ENCODE results near the gene TRANK1. TPM values are rescaled to one million over a fixed set of nuclear protein-coding genes. Genes with fewer than 3 reads are reported as not detected.

The TRANK1 gene
- polyA plus RNA-seq, 1 experiment = 22.4 TPM

DNA sequence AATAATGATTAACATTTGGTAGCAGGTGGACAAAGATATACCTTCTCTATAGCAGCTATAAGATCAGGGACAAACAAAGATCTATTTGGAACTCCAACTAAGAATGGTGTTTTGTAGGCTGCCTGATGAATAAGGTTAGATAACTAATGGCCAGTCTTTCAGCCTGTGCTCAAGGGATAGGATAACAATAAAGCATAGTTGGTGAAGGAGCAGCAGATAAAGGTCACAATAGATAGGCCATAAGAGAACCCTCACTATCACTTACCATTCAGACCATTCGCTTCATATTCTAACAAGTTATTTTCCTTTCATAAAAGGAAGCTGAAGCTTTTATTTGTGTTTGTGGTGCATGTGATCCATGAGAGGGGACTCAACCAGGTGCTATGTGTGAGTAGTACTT is 28.3 kb upstream of the TRANK1 start:
- TF ChIP-seq, protein P1, sequence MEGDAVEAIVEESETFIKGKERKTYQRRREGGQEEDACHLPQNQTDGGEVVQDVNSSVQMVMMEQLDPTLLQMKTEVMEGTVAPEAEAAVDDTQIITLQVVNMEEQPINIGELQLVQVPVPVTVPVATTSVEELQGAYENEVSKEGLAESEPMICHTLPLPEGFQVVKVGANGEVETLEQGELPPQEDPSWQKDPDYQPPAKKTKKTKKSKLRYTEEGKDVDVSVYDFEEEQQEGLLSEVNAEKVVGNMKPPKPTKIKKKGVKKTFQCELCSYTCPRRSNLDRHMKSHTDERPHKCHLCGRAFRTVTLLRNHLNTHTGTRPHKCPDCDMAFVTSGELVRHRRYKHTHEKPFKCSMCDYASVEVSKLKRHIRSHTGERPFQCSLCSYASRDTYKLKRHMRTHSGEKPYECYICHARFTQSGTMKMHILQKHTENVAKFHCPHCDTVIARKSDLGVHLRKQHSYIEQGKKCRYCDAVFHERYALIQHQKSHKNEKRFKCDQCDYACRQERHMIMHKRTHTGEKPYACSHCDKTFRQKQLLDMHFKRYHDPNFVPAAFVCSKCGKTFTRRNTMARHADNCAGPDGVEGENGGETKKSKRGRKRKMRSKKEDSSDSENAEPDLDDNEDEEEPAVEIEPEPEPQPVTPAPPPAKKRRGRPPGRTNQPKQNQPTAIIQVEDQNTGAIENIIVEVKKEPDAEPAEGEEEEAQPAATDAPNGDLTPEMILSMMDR (IDR thresholded peaks at IDR 0.05; ENCODE audit: low read depth, low read length) = no peak
- Histone ChIP-seq H3K4me3 (ENCODE audit: low read depth, low read length) (no peak overlapping the region), H3K27me3 (ENCODE audit: control insufficient read depth, insufficient read depth, low read length) (no peaks in the 10 kb centered on the region), H3K27ac (ENCODE audit: low read depth, low read length) (no peak overlapping the region), H3K9me3 (ENCODE audit: control insufficient read depth, insufficient read depth, low read length) (no peaks in the 10 kb centered on the region)
- CTCF ChIA-PET = interaction anchor here (0.5 to 7.1 kb wide), 4 partner anchors 10 to 54 kb away, joined by 3 to 49 read pairs (median 3); no protein-coding TSS in a partner anchor
- DNase-seq (ENCODE audit: low read depth, low spot score) = no peak
- POLR2A ChIA-PET = no interaction called here

DNA sequence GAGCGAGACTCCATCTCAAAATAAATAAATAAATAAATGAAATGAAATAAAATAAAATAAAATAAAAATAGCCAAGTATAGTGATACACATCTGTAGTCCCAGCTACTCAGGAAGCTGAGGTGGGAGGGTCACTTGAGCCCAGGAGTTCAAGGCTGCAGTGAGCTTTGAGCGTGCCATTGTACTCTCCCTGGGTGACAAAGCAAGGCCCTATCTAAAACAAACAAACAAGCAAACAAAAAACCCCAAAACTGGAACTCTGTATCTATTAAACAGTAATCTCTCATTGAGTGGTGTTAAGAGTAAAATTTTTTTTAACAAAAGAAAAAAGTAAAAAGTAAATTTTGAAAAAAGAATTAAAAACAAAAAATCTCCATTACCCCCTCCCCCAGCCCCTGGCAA is 27.3 kb upstream of the TRANK1 start:
- Histone ChIP-seq H3K27me3 (ENCODE audit: control insufficient read depth, insufficient read depth, low read length) (no peaks in the 10 kb centered on the region), H3K9me3 (ENCODE audit: control insufficient read depth, insufficient read depth, low read length) (no peaks in the 10 kb centered on the region), H3K27ac (ENCODE audit: low read depth, low read length) (no peak overlapping the region), H3K4me3 (ENCODE audit: low read depth, low read length) (no peak overlapping the region)
- POLR2A ChIA-PET = no interaction called here
- TF ChIP-seq, protein P1 (IDR thresholded peaks at IDR 0.05; ENCODE audit: low read depth, low read length) = no peak
- no peak for DNase-seq (ENCODE audit: low read depth, low spot score)
- CTCF ChIA-PET = interaction anchor here (7.1 kb wide), 1 partner anchor 13 kb away, joined by 49 read pairs; no protein-coding TSS in a partner anchor

DNA sequence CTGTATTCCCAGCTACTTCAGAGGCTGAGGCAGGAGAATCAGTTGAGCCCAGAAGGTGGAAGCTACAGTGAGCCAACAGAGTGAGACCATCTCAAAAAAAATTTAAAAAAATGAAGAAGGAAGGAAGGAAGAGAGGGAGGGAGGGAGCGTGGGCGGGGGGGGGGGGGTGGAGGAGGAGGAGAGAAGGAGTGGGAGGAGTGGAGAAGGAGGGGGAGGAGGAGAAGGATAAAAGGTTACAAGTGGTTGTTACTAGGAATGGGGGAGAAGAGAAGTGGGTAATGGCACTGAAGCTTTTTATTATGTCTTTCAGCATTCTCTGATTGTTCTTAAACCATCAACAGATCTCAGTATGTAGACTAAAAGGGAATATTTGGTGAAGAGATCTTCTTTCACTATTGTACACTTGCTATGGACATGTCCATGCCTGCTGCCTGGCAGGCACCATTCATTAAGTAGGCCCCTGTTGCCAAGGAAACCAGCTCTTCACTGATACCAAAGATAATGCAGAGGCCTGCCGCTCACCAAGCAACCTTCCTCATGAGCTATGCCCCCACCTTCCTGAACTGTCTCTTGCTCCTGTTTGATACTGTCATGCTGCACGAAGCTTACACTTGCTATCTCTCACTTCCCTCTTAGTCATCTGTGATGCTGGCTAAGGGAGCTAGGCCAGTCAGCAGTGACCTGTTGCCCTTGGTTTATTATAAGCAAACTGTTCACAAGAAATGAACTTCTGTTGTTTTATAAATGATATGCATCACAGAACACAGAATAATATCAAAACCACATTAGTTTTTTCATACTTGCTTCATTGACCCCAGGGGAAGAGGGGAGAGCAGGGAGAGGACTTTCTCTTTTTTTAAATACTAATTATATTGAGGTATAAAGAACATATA is 24.9 kb upstream of the TRANK1 start:
- H3K27ac ChIP-seq (ENCODE audit: low read depth, low read length) = peak overlapping the region; percentile 73
- POLR2A ChIA-PET = no interaction called here
- TF ChIP-seq, protein P1 (IDR thresholded peaks at IDR 0.05; ENCODE audit: low read depth, low read length) = no peak

DNA sequence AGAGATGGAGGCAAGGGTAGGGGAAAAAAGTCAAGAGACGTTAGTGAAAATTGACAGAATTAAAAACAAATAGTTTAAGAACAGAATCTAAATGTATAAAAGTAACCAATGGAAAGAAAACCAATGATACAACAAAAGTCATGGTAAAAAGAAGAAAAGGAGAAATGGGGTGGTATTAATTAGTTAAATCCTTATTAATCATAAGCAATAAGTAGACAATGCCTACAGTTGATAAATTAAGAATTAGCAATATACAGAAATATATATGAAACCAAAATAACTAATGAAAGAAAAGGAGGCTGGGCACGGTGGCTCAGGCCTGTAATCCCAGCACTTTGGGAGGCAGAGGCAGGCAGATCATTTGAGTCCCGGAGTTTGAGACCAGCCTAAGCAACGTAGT is 24.2 kb upstream of the TRANK1 start:
- H3K27ac ChIP-seq (ENCODE audit: low read depth, low read length) = no peak overlapping the region
- no peak overlapping the region for H3K4me3 ChIP-seq (ENCODE audit: low read depth, low read length)
- no peak for DNase-seq (ENCODE audit: low read depth, low spot score)
- CTCF ChIA-PET = interaction anchor here (0.6 to 7.1 kb wide), 3 partner anchors 10 to 100 kb away, joined by 3 to 49 read pairs (median 3); no protein-coding TSS in a partner anchor
- no peaks in the 10 kb centered on the region for H3K9me3 ChIP-seq (ENCODE audit: control insufficient read depth, insufficient read depth, low read length)
- TF ChIP-seq, protein P1 (IDR thresholded peaks at IDR 0.05; ENCODE audit: low read depth, low read length) = no peak
- H3K27me3 ChIP-seq (ENCODE audit: control insufficient read depth, insufficient read depth, low read length) = no peaks in the 10 kb centered on the region
- POLR2A ChIA-PET = no interaction called here

More for the DNA sequence above, 24.9 kb upstream of the TRANK1 start:
- Histone ChIP-seq H3K27me3 (ENCODE audit: control insufficient read depth, insufficient read depth, low read length) (no peaks in the 10 kb centered on the region), H3K4me3 (ENCODE audit: low read depth, low read length) (no peak overlapping the region), H3K9me3 (ENCODE audit: control insufficient read depth, insufficient read depth, low read length) (no peaks in the 10 kb centered on the region)
- no peak for DNase-seq (ENCODE audit: low read depth, low spot score)
- CTCF ChIA-PET = interaction anchor here (0.6 to 7.1 kb wide), 4 partner anchors 11 to 101 kb away, joined by 3 to 49 read pairs (median 3); no protein-coding TSS in a partner anchor

DNA sequence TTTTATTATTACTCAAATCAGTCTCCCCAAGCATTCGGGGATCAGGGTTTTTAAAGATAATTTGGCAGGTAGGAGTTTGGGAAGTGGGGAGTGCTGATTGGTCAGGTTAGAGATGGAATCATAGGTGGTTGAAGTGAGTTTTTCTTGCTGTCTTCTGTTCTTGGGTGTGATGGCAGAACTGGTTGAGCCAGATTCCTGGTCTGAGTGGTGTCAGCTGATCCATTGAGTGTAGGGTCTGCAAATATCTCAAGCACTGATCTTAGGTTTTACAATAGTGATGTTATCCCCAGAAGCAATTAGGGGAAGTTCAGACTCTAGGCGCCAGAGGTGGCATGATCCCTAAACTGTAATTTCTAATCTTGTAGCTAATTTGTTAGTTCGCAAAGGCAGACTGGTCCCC is 20.6 kb upstream of the TRANK1 start:
- H3K9me3 ChIP-seq (ENCODE audit: control insufficient read depth, insufficient read depth, low read length) = no peaks in the 10 kb centered on the region
- TF ChIP-seq, protein P1 (IDR thresholded peaks at IDR 0.05; ENCODE audit: low read depth, low read length) = no peak
- no peaks in the 10 kb centered on the region for H3K27me3 ChIP-seq (ENCODE audit: control insufficient read depth, insufficient read depth, low read length)
- POLR2A ChIA-PET = no interaction called here
- CTCF ChIA-PET = no interaction called here
- no peak overlapping the region for H3K4me3 ChIP-seq (ENCODE audit: low read depth, low read length)
- H3K27ac ChIP-seq (ENCODE audit: low read depth, low read length) = no peak overlapping the region
- DNase-seq (ENCODE audit: low read depth, low spot score) = no peak

Data from AG04450 (cell line).